Adrenal gland (tissue), 12 donors: ENCODE data around the gene BCL2L11. TPM values are rescaled to one million over a fixed set of nuclear protein-coding genes. Genes with fewer than 3 reads are reported as not detected.

Experiments used
- DNase-seq, 7 donors: peaks; one replicate each; pipeline ENCODE4 v3.0.0-alpha.2; 2019 to 2020
- H3K27ac ChIP-seq, 5 donors: fragments of 200-600 bp; sonication (generic) in 4 of 5; 1 replicate in 3 of 5; 2 replicates in 2 of 5; pipeline versions ENCODE4 v1.5.1 to v1.8.0; 2016 to 2020; ENCODE audit warnings: mild to moderate bottlenecking in 1 of 5
- H3K27me3 ChIP-seq: fragments of 200-600 bp; 2 replicates; pipeline ENCODE4 v1.8.0; 2021
- H3K36me3 ChIP-seq, 2 donors: fragments of 200-600 bp; replicated peaks in 1 of 2; 1 replicate in 1 of 2; 2 replicates in 1 of 2; pipeline versions ENCODE4 v1.5.1 to v1.8.0; 2018 to 2022
- H3K4me1 ChIP-seq, 2 donors: fragments of 200-600 bp; replicated peaks in 1 of 2; 1 replicate in 1 of 2; 2 replicates in 1 of 2; pipeline versions ENCODE4 v1.5.1 to v1.8.0; 2018 to 2021
- H3K4me3 ChIP-seq, 4 donors: fragments of 200-600 bp; sonication (generic) in 3 of 4; one replicate each; pipeline ENCODE4 v1.5.1; 2016 to 2018
- H3K9me3 ChIP-seq, 3 donors: fragments of 200-600 bp; sonication (generic) in 1 of 3; replicated peaks in 1 of 3; 1 replicate in 2 of 3; 2 replicates in 1 of 3; pipeline versions ENCODE4 v1.5.1 to v1.8.0; 2016 to 2021
- POLR2A ChIP-seq, 2 donors: fragments of 450-650 bp; IDR thresholded peaks; one replicate each; pipeline ENCODE4 v1.6.1; 2017; ENCODE audit warnings: antibody characterized with exemption in 2 of 2, mild to moderate bottlenecking in 2 of 2, moderate library complexity in 1 of 2
- WGBS, 4 donors: extraction: QIAGEN DNeasy Blood & Tissue Kit in 2 of 4; methylation state at CpG; one replicate each; pipeline versions ENCODE4 v1.1.5 to v1.1.7; 2013 to 2017; 5-methylcytosine and 5-hydroxymethylcytosine counted together
- intact Hi-C, 2 donors: fragments of 100-400 bp; cut with DNase I; formaldehyde crosslinking; loops; one replicate each; pipeline versions ENCODE4 v1.14.1 to v1.15.0; 2022 to 2023
- polyA plus RNA-seq, 3 donors: library from polyadenylated mRNA; stranded (reverse); fragments of 200-250 nt in 2 of 3; fragments of 350-450 nt in 1 of 3; fragmentation: Illumina TruSeq in 1 of 3; extraction: RNeasy Lipid Tissue Mini Kit (QIAGEN cat#74804) in 1 of 3; gene quantifications; one replicate each; pipeline ENCODE4 v1.2.3, GENCODE V29; 2013 to 2014
- total RNA-seq, 9 donors: library from RNA; depleted of rRNA in 4 of 9; stranded (reverse); fragments of >200 nt in 4 of 9; fragments of 120-200 nt in 1 of 9; fragmentation: NEBNext Ultra II Directional in 1 of 9; extraction: Animal tissue kit (Norgen Biotek cat#: 25700) in 1 of 9; gene quantifications; one replicate each; pipeline versions ENCODE4 v1.1.0 to v1.2.4, GENCODE V29; 2013 to 2023
- TF ChIP-seq, protein P1 (sequence below), 6 experiments: fragments of 450-650 bp in 4 of 6; fragments of 200-600 bp in 2 of 6; sonication (generic) in 1 of 6; IDR thresholded peaks; 1 replicate in 5 of 6; 2 replicates in 1 of 6; pipeline versions ENCODE4 v1.5.1 to v1.8.0; 2016 to 2021; ENCODE audit warnings: antibody characterized with exemption in 6 of 6, mild to moderate bottlenecking in 2 of 6, moderate library complexity in 1 of 6
- donor health status: healthy with polysubstance abuse.
- donor health status: Bipolar disorder and iron deficiency.
- donor health status: DM: yes; HTN: yes; CAD: no.
- donor health status: DM: no; HTN: no; CAD: no.
- donor health status: DM: no; HTN: no; CAD: no.
- donor health status: DM: yes; HTN: yes; CAD: no.

BCL2L11 gene
- total and polyA plus RNA-seq, 12 donors, result 2.5 to 165 (median 15.7) TPM

DNA sequence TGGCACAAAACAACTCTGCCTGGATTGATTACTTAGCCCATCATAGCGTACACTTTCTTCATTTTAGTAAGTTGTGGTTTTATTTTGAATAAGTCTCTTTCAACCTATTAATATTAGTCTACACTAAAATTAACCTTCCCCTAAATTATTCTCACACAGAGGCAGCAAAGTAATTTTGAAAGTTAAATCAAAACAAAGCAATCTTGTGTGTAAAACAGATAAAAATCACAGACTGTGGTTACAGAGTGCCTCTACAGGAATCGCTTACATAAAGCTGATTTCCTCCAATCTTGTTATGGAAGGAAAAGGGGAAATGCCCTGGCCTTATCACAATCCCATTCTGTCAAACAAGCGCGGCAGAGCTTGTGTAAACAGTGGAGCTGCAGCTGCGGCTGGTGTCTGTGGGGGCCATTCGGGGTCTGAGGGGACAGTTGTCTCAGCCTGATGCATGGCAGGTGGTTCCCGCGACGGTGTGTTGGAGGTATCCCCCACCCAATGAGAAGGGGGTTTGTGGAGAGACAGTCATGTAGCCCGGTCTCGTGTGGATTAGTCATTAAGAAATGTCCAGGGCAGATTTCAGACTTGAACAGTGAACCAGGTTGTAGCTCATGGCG lies 42.1 kb downstream of the BCL2L11 start:
- no peak for DNase-seq
- no peaks in the 10 kb centered on the region for H3K4me1 ChIP-seq
- no peaks in the 10 kb centered on the region for H3K27me3 ChIP-seq
- H3K27ac ChIP-seq, result no peak overlapping the region
- H3K4me3 ChIP-seq, result no peak overlapping the region
- 58 to 77% (median 70%) methylated on average over 7 to 12 of the region's 12 CpGs for WGBS, 4 donors
- H3K9me3 ChIP-seq, result no peaks in the 10 kb centered on the region
- intact Hi-C loops, result no loop called here
- no peak for TF ChIP-seq POLR2A (IDR thresholded peaks at IDR 0.05)
- TF ChIP-seq, protein P1, sequence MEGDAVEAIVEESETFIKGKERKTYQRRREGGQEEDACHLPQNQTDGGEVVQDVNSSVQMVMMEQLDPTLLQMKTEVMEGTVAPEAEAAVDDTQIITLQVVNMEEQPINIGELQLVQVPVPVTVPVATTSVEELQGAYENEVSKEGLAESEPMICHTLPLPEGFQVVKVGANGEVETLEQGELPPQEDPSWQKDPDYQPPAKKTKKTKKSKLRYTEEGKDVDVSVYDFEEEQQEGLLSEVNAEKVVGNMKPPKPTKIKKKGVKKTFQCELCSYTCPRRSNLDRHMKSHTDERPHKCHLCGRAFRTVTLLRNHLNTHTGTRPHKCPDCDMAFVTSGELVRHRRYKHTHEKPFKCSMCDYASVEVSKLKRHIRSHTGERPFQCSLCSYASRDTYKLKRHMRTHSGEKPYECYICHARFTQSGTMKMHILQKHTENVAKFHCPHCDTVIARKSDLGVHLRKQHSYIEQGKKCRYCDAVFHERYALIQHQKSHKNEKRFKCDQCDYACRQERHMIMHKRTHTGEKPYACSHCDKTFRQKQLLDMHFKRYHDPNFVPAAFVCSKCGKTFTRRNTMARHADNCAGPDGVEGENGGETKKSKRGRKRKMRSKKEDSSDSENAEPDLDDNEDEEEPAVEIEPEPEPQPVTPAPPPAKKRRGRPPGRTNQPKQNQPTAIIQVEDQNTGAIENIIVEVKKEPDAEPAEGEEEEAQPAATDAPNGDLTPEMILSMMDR (IDR thresholded peaks at IDR 0.05), result no peak
- peaks cover 0 to 13% of the 10 kb centered on the region in 2 donors for H3K36me3 ChIP-seq

DNA sequence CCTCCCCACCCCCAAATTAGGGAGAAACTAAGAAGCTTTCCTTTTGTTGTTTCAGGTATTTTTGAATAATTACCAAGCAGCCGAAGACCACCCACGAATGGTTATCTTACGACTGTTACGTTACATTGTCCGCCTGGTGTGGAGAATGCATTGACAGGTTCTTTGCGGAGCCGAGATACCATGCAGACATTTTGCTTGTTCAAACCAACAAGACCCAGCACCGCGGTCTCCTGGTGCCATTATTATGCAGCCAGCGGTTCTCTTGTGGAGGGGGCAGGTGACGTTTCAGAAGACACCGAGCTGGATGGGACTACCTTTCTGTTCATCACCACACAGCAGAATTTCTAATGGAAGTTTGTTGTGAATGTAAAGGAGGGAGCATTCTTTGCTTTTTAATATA lies 43.4 kb downstream of the BCL2L11 start:
- intact Hi-C loops, result no loop called here
- WGBS, 4 donors, result 92 to 94% (median 93%) methylated on average over 12 of the region's 12 CpGs

DNA sequence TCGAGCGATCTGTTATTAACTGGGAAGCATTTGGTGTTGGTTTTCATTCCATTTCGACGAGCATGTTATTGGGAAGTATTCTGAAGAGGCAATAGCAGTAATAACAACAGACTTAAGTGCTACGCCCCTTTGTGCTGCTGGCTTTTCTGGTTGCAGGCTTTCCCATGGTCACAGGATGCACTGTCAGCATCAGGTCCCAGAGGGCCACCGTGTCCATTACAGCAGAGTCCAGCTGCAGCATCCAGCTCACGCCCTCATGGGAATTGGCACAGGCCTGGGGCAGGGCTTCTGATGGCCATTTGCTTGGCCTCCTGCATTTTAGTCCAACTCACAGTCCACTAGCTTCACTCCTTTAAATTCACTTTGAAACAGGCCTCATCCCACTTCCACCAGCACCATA lies 44.4 kb downstream of the BCL2L11 start:
- intact Hi-C loops, result no loop called here
- 81 to 86% (median 84%) methylated on average over 7 of the region's 7 CpGs for WGBS, 4 donors
- peaks cover 0 to 8% of the 10 kb centered on the region in 2 donors for H3K36me3 ChIP-seq
- no peaks in the 10 kb centered on the region for H3K27me3 ChIP-seq
- TF ChIP-seq, protein P1 (IDR thresholded peaks at IDR 0.05), result no peak
- no peak for TF ChIP-seq POLR2A (IDR thresholded peaks at IDR 0.05)
- no peak overlapping the region for H3K27ac ChIP-seq
- no peak overlapping the region for H3K4me3 ChIP-seq
- H3K4me1 ChIP-seq, result peaks cover 0 to 11% of the 10 kb centered on the region in 2 donors
- no peaks in the 10 kb centered on the region for H3K9me3 ChIP-seq
- DNase-seq, result no peak

More for the DNA sequence above, 43.4 kb downstream of the BCL2L11 start:
- no peaks in the 10 kb centered on the region for H3K9me3 ChIP-seq
- no peak overlapping the region for H3K4me3 ChIP-seq
- H3K36me3 ChIP-seq, result peaks cover 0 to 8% of the 10 kb centered on the region in 2 donors
- peaks cover 0 to 11% of the 10 kb centered on the region in 2 donors for H3K4me1 ChIP-seq
- no peak for DNase-seq
- no peaks in the 10 kb centered on the region for H3K27me3 ChIP-seq
- H3K27ac ChIP-seq, result no peak overlapping the region
- no peak for TF ChIP-seq POLR2A (IDR thresholded peaks at IDR 0.05)
- TF ChIP-seq, protein P1 (IDR thresholded peaks at IDR 0.05), result no peak

DNA sequence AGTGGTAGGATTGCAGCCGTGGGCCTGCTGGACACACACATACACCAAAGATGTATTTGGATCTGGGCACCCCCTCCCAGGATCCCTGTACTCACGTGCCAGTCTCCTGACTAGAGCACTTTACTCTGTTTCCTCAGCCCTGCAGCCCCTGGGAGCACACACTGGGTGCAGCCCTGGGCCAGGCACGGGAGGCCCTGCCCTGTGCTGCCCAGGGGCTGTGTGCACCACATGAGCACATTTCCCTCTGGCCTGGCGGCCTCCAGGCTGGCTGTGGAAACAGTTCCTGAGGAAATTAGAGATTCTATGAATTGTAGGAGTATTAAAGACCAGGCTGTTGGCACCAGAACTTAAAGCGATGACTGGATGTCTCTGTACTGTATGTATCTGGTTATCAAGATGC lies 45.4 kb downstream of the BCL2L11 start:
- Histone ChIP-seq H3K9me3 (no peaks in the 10 kb centered on the region), H3K27ac (no peak overlapping the region), H3K27me3 (no peaks in the 10 kb centered on the region), H3K36me3 (peaks cover 0 to 8% of the 10 kb centered on the region in 2 donors), H3K4me3 (no peak overlapping the region), H3K4me1 (peaks cover 0 to 11% of the 10 kb centered on the region in 2 donors)
- intact Hi-C loops, result no loop called here
- WGBS, 4 donors, result 95 to 99% (median 95%) methylated on average over 4 to 5 of the region's 5 CpGs
- no peak for TF ChIP-seq POLR2A (IDR thresholded peaks at IDR 0.05)
- DNase-seq, result no peak
